ENCODE data around the gene C19orf25.
"Not testable (repeated sequence)": the region's sequence is repeated elsewhere in the genome, so short reads cannot be mapped to it uniquely, and the experiment has no call there.

Gene C19orf25

GRCh38 chr19:1446713-1447481 lies 32.1 kb downstream of the C19orf25 start:
- no peak for DNase-seq

- no peak for DNase-seq
Observed at GRCh38 chr19:1445932-1446712, 32.9 kb downstream of the C19orf25 start.

GRCh38 chr19:1445185-1445931 lies 33.7 kb downstream of the C19orf25 start:
- DNase-seq: peak; percentile 71

GRCh38 chr19:1441677-1442438 lies 37.2 kb downstream of the C19orf25 start:
- no peak for DNase-seq

- DNase-seq: no peak
Observed at GRCh38 chr19:1441022-1441426, 38.0 kb downstream of the C19orf25 start.

- no peak for DNase-seq
Observed at GRCh38 chr19:1440418-1440801, 38.6 kb downstream of the C19orf25 start.

GRCh38 chr19:1439525-1440417 lies 39.2 kb downstream of the C19orf25 start:
- not testable (repeated sequence) for DNase-seq

- no peak for DNase-seq
Observed at GRCh38 chr19:1438933-1439354, 40.1 kb downstream of the C19orf25 start.

GRCh38 chr19:1438035-1438932 lies 40.7 kb downstream of the C19orf25 start, which contains the start of gene RPS15:
Gene RPS15 (plus strand): TSS chr19:1438396. CDS start chr19:1438426, 30 bp downstream.
- DNase-seq: peak; percentile 95

GRCh38 chr19:1437609-1438008 lies 41.4 kb downstream of the C19orf25 start:
- DNase-seq: no peak

GRCh38 chr19:1435378-1435989 lies 43.5 kb downstream of the C19orf25 start:
- no peak for DNase-seq

- no peak for DNase-seq
Observed at GRCh38 chr19:1434577-1435060, 44.4 kb downstream of the C19orf25 start.

GRCh38 chr19:1434040-1434366 lies 45.0 kb downstream of the C19orf25 start:
- DNase-seq: no peak

- no peak for DNase-seq
Observed at GRCh38 chr19:1433119-1434039, 45.6 kb downstream of the C19orf25 start.

GRCh38 chr19:1432507-1432887 lies 46.5 kb downstream of the C19orf25 start:
- DNase-seq: no peak

- DNase-seq: no peak
Observed at GRCh38 chr19:1431759-1432506, 47.1 kb downstream of the C19orf25 start.

GRCh38 chr19:1430246-1430645 lies 48.8 kb downstream of the C19orf25 start:
- no peak for DNase-seq

GRCh38 chr19:1429750-1430149 lies 49.3 kb downstream of the C19orf25 start:
- DNase-seq: no peak
